HG03135 (cell line): ENCODE measurements around the gene GPRC5C.
"Not testable (repeated sequence)": the region's sequence is repeated elsewhere in the genome, so short reads cannot be mapped to it uniquely, and the experiment has no call there.

Source experiments
- ATAC-seq: cut with Tn5 transposase; IDR thresholded peaks from one replicate; pipeline ENCODE4 v1.9.1; 2021; ENCODE audit warnings: mild to moderate bottlenecking, moderate library complexity; ENCODE audit not compliant: unreplicated experiment

GPRC5C gene

DNA sequence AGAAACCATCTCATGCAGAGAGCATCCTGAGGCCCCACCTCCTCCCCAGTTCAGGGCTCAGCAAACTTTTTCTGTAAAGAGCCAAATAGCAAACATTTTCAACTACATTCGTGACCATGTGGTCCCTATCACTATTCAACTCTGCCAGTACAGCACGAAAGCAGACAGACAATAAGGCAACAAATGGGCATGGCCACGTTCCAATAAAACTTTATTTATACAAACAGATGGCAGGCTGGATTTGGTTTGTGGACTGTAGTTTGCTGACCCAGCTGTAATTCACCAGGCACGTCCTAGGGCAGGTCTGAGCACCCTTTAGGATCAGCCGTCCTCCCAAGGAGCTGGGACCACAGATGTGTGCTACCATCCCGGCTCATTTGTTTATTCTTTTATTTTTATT, 27.1 kb upstream of the GPRC5C start:
- ATAC-seq = no peak

DNA sequence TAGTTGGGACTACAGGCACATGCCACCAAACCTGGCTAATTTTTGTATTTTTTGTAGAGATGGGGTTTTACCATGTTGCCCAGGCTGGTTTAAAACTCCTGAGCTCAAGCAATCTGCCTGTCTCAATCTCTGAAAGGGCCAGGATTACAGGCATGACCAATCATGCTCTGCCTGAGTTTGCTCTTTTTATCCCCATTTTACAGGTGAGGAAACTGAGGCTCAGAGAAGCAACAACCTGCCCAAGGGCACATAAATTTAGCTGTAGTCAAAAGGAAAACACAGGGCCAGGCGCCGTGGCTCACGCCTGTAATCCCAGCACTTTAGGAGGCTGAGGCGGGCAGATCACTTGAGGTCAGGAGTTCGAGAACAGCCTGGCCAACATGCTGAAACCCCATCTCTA, 26.6 kb upstream of the GPRC5C start:
- ATAC-seq = not testable (repeated sequence)

DNA sequence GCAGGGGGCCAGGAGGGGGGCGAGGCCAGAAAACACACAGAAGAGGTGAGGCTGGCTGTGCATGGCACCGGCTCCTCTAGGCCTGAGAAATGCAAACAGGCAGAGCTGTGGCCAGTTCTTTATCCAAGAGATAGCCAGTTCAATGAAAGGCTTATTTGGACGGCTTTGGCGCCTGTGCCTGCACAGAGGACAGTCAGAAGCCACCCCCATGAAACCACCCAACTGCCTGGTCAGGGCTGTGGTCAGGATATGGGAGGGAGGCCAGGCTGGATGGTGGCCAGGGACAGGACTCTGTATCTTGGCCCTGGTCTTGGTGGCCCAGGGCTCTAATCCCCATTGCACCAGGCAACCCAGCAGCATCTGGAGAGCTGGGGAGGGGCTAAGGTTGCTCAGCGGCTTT, 24.5 kb upstream of the GPRC5C start:
- ATAC-seq = no peak

DNA sequence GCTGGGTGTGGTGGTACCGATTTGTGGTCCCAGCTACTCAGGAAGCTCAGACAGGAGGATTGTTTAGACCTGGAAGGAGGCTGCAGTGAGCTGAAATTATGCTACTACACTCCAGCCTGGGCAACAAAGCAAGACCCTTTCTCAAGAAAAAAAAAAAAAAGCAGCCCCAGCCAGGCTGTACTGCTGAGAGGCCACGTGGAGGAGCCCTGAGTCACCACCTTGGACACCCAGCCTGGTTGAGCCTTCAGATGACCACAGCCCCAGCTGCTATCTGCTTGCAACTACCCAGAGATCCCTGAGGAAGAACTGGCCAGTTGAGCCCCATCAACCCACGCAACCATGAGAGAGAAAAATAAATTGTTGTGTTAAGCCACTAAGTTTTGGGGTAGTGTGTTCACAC, 23.6 kb upstream of the GPRC5C start:
- no peak for ATAC-seq

DNA sequence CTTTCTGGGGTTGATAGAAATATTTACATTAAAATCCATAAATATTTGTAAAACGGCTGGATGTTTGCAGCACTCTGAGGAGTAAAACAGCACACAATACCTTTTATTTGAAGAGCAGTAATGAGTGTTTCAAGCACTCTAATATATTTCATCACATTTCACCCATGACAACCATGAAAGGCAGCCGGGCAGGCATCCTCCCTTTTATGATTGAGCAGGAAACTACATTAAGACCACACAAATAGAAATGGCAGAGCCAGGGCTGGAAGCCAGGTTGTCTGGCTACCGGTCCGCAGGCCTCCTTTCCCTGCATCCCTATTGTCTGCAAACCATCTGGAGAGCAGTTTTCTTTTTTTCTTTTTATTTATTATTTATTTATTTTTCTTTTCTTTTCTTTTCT, 23.1 kb upstream of the GPRC5C start:
- no peak for ATAC-seq

DNA sequence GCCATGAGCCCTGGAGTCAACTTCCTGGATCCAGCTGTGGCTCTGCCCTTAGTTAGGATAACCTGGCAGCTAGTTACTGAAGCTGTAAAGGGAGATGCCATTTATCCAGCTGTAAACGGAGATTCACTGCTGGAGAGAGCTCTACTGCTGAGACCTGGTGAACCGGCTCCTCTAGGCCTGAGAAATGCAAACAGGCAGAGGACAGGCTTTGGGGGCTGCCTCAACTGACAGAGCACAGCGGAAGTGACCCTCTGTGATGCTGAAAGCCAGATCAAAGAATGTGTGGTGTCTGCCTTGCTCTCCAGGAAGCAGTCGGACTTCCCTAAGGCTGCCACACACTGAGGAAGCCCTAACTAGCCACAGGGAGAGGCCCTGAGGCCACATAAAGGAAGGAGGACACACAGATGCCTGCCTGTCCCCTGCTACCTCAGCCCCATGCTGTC, 21.9 kb upstream of the GPRC5C start:
- no peak for ATAC-seq

DNA sequence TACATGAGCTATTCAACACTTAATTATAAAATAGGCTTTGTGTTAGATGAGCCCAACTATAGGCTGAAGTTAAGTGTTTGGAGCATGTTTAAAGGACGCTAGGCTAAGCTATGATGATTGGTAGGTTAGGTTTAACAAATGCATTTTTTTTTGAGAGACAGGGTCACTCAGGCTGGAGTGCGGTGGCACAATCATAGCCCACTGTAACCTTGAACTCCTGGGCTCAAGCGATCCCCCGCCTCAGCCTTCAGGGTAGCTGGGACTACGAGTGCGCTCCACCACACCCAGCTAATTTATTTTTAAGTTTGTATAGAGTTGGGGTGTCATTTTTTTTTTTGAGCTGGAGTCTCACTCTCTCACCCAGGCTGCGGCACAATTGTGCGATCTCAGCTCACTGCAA, 19.3 kb upstream of the GPRC5C start:
- ATAC-seq = no peak

DNA sequence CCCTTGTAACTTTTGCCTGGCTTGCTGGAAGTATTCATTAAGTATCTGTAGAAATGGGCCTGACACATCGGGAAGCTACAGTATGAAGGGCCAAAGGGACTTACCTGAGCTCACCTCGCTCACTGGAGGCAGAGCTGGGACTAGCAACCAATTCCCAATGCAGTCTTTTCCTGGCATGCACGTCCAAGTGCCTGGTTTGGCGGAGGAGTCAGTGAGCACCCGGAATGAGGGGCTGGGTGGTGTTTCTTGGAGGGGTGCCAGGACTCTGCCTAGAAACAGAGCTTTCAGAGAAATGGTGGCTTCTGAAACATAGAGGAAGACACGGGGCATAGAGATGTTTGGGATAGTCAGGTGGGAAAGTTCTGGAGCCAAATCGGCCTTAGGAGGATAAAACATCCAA, 18.4 kb upstream of the GPRC5C start:
- no peak for ATAC-seq

DNA sequence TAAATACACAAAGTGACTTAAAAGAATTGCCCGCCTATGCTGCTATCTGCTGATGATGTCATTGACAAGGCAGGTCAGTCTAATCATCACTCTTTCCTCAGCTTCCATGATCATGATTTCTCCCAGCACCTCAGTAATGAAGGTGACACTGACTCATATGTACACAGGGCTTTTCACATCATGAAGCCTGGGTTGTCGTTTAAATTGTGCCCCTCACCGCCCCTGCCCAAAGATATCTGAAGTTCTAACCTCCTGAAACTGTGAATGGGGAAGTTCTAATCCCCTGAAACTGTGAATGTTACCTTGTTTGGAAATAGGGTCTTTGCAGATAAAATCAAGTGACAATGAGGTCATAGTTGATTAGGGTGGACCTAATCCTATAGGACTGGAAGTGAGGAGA, 17.4 kb upstream of the GPRC5C start:
- no peak for ATAC-seq

DNA sequence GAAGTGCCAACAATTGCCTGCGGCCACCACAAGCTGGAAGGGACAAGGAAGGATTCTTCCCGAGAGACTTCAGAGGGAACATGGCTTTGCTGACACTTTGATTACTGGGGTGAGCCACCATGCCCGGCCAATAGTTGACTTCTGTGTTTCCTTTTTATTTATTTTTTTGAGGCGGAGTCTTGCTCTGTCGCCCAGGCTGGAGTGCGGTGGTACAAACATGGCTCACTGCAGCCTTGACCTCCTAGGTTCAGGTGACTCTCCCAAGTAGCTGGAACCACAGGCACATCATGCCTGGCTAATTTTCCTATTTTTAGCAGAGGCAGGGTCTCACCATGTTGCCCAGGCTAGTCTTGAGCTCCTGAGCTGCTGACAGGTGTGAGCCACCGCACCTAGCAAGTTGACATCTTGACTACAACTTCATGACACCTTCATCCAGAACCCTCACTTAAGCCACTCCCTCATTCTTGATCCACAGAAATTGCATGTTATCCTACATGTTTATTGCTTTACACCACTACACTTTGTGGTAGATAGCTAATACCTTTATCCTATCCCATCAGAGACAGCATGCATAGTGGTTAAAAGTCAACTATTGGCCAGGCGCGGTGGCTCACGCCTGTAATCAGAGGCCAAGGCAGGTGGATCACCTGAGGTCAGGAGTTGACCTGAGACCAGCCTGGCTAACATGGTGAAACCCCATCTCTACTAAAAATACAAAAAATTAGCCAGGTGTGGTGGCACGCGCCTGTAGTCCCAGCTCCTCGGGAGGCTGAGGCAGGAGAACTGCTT, 16.1 kb upstream of the GPRC5C start:
- ATAC-seq = no peak

DNA sequence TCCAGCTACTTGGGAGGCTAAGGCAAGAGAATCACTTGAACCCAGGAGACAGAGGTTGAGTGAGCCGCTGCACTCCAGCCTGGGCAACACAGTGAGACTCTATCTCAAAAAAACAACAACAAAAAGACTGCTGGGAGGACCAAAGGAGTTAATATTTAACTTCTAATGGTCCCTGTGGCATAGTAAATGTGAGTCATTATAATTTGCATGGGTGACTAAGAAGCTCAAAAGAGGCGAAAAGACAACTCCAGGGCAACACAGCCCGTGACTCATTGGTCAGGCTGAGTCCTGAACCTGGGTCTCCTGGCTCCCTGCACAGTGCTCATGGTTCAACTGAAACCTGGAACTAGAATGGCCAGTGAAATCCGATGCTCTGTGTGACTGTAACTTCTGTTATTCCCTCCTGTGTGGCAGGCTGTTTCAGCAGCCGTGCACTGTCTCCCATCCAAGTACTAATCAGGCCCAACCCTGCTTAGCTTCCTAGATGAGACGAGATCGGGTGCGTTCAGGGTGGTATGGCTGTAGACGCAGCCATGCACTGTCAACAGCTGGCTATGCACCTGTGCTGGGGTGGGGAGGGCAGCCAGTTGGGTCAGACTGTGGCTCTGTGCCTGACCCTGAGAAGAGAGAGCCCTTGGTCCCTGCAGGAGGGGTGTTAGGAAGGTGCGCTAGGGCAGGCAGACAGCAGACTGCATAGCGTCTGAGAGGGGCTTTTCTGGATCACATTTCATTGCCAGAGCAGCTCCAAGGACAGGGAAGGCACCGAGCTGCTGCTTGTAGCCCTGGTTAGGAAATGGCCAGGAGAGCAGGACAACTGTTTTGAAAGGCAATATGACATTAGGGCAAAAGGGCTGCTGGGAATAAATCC, 14.5 kb upstream of the GPRC5C start:
- ATAC-seq = peak; percentile 82

DNA sequence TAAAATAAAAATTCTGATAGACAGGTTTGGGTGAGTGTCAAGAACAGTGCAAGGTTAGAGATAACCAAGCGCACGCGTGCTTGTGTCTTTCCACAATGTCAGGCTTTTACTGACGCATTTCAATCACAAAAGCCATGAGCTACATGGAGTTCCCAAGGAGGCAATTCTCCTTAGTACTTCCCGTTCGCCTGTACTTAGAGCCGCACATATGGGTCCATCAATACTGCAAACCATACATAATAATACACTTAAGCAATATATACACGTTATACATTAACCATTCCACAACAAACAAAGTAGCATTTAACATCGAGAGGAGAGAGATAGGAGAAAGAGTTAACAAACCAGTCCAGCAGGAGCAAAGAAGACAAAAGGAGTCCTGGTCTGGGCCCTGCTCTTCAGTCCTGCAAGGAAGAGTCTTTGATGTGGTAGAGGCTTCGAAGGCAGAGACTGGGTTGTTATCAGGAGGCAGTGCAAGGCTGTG, 11.9 kb upstream of the GPRC5C start:
- no peak for ATAC-seq

DNA sequence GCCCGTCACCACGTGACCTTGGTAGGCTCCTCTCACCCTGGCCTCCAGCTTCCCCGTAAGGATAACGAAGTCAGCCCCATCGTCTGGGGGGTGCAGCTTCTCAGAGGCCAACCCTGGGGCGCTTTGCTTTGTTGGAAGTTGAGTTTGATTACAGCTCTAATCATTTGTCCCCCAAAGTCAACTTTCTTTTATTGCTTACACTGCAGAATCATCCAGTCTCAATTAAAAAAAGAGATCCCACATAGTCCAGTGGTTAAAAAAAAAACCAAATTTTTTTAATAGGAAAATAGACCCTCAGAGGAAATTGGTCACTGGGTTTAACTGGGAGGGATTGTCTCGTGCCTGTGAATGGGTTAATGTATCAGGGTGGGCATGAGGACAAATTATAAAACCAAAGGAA, 7.8 kb upstream of the GPRC5C start:
- ATAC-seq = no peak

DNA sequence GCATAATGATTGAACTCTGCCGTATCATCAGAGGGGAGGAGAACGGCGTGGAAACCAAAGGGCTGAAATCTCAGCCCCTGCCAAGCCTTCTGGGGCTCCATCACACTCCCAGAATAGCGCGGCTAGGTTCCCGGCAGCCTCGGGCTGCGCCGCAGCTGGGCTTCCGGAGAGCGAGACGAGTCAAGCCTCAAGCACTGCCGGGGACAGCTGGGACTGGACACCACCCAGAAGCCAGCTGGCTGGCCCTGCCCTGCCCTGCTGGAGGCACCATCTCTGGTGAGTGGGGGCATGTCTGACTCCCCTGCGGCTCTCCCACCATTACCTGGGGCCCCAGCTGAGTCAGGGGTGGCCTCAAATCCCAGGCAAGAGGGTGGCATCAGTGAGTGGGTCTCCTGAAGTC, 7.2 kb upstream of the GPRC5C start:
- ATAC-seq = no peak

DNA sequence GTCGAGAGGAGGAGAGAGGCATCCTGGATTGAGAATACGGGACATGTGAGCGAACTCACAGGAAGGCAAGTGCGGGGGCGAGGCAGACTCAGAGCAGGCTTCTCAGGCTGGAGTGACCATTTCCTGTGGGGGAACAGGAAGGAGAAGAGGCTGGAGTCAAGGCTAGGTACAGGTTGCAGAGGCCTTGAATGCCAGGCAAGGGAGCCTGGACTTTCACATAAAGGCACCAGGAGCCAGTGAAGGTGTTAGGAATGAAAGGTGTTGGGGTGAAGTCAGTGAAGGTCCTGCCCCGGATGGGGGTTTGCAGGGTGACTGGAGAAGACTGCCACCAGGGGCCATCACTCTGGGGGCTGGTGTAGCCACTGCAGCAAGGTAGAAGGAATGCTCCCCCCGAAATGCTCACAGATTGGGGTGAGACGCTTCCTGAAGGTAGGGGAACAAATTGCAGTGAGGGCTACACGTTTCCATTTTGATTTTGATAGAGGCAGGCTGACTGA, 5.3 kb upstream of the GPRC5C start:
- ATAC-seq = no peak

DNA sequence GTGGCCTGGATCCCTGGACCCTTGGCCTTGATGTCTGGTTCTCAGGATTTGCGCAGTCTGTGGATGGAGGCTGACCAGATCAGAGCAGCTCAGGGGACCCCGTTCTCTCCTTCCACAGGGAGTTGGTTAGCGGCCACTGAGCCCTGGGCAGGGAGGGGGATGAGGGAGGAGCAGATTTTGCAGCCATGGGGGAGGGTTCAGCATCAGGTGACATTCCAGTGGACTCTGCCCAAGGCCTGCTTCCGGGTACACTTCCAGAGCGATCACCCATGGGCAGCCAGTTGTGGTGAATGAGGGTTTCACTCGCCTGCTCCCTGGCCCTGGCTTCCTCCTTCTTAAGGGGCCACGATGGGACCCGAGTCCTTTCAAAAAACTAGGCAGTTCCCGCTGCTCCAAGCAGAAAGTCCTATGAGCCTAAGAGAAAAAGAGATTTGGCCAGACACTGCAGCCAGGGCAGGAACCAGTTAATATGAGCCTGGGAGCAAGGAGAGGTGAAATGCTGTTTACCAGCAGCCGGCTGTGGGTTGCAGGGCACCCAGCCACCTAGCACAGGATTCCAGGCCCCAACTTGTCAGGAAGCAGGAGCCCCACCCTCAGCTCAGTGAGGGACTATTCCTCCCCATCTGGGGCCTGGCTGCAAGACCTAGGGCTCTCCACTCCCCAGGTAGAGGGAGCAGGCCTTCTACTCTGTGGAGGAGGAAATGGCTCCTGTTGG, 4.7 kb upstream of the GPRC5C start:
- ATAC-seq = no peak

DNA sequence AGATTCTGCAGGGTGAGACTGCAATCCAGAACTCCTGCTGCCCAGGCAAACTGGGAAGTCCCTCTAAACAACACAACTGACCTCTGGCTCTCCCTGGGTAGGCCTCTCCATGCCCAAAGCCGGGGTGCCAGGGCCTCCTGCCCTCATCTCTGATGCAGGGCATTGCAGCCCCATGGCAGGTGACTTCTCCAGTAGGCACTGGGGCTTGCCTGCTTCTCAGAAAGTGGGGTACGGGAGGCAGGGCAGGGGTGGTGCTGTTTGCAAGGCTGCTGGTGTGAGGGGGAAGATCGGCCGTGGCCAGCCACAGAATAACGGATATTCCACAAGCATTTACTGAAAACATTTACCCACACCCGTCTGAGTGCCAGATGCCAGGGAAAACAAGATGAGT, 4.1 kb upstream of the GPRC5C start:
- ATAC-seq = no peak

DNA sequence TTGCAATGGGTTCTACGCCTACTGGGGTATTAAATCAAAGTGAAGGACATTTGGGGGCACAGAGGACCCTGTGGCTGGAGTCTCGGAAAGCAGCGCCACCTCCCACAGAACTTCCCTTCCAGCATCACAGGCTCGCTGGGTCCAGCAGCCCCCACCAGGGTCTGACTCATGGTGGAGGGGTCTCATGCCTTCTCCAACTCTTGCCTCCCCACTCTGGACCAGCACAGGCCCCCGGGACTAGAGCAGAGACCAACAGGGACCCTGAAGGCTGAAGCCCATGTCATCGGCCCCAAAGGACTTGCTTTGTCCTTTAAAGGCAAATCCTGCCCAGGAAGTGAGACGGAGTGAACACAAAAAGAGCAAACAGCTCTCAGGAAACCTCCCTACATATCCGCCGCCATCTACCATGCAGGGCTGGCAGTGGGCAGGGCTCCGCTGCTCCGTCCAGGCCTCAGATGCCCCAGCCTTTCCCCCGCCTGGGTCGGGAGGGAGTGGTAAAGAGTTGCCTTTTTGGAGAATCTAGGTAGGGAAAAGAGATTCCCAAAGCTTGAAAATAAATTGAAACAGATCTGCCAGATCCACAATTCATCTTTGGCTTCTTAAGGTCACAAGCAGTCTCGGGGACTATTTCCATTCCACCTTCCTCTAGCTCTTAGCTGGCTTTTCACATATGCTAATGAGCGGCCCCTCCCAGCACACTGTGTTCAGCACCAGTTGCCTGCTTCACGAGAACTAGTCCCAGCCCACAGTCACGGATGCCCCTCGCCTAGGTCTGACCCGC, 2.1 kb upstream of the GPRC5C start:
- ATAC-seq = peak; percentile 4

DNA sequence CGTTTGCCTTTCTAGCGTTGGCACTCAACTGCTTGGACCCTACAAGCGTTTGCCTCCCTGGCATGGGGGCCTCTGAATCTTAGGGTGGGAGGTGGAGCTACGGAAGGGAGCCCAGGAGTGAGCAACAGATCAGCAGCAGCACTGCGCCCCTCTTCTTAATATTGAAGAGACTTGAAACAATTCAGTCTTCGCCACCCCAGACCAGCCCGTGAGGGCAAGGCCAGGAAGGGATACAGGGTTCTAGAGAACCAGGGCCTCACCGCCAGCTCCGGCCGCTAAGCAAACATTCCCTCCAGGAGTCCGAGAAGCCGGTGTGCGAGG, 1.5 kb upstream of the GPRC5C start:
- peak; percentile 29 for ATAC-seq

DNA sequence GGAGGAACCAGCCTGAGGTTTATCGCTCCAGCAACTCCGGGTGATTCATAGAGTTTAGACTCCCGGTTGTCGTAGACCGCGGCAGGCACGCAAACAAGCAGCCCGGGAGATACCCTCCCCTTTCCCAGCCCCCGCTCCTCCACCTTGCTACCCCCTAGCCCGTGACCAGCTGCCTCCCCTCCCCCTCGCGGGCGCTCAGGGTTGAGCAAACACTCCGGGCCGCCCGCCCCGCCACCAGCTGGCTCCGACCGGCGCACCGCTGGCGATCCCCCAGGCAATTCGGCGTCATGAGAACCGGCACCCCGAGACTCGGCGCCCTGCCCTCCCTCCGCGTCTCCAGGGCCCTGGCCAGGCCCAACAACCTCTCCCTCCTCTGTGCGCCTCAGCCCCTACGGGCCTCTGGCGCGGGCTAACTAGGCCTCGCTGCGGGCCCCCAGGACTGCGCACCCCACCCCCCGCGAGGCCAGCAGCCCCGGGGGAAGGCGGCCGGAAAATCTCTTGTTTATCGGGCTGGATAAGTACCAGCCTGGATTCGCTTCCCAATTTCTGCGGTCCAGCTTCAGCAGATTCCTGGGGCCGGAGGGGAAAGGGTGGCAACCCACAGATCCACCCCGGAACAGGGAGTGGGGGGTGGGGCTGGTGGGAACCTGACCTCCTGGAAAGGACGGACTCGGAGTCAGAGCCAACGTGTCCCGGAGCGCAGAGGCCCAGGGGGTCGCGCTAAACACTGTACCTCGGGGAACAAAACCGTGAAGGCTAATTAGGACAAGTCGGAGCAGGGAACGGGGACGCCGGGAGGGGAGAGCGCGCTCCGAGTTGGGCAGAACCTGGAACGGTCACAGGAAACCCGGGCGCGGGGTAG, 951 bp upstream of the GPRC5C start:
- ATAC-seq = peak; percentile 44
